8988T (cell line): ENCODE results near the gene EYS.
"Not testable (repeated sequence)": the region's sequence is repeated elsewhere in the genome, so short reads cannot be mapped to it uniquely, and the experiment has no call there.

Experiments
- DNase-seq: peaks from one replicate; pipeline ENCODE4 v3.0.0; 2011

EYS gene

DNA sequence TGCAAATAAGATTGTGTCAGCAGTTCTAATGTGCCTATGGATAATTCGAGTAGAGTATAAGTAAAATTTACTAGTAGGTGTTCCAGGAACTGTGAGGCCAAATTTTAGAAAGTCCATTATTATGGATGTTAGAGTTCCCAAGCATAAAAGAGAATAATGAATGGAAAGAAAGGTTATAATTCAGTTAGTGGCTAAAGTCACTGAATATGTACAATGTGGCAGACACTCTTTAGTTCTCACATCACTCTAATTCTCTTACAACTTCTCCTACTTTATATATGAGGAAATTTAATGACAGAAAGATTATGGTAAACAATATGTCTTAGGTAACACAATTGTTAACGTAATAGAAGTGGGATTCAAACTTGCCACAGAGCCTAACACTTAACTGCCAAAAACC, 75.3 kb downstream of the EYS start:
- no peak for DNase-seq

DNA sequence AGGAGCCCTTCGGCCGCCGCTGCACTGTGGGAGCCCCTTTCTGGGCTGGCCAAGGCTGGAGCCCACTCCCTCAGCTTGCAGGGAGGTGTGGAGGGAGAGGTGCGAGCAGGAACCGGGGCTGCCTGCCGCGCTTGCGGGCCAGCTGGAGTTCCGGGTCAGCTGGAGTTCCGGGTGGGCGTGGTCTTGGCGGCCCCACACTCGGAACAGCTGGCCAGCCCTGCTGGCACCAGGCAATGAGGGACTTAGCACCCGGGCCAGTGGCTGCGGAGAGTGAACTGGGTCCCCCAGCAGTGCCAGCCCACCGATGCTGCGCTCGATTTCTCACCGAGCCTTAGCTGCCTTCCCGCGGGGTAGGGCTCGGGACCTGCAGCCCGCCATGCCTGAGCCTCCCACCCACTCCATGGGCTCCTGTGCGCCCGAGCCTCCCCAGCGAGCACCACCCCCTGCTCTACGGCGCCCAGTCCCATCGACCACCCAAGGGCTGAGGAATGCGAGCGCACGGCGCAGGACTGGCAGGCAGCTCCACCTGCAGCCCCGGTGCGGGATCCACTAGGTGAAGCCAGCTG, 79.5 kb downstream of the EYS start:
- DNase-seq: not testable (repeated sequence)

DNA sequence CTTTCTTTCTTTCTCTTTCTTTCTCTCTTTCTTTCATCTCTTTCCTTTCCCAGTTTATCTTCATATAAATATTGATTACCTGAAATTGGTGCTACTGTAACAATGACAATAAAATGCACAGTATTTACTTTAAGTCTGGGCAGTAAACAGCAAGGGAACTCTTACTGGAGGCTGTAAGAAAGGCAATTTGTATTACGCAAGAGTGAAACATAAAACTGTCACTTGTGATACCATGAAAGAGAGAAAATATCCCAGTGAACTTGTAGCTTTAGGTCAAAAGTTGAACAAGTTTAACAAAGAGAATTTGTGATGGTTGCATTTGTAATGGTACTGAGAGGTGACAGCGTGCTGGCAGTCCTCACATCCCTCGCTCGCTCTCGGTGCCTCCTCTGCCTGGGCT, 80.0 kb downstream of the EYS start:
- DNase-seq: no peak

GRCh38 chr6:65623566-65623965, 83.5 kb downstream of the EYS start:
- DNase-seq: no peak

GRCh38 chr6:65610746-65611145, 96.3 kb downstream of the EYS start:
- no peak for DNase-seq

- DNase-seq: no peak
Measured at GRCh38 chr6:65595540-65595939, 111.5 kb downstream of the EYS start.

DNA sequence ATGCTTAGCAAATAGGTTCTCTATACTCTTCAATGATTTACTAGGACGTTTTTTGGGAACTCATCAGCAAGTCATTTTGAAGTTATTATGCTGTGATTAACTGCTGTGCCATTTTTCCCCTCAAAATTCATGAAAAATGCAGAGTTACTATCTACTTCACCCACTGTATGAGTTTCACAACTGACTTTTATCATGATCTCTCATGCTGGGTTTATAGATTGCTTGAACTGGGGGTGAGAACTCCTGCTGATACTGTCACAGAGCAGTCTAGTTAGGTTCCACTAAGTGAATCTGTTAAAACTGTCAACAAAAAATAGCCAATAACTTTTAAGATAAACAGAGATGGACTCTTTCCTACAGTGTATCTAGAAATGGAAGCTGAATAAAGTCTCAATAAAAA, 136.7 kb downstream of the EYS start:
- no peak for DNase-seq

DNA sequence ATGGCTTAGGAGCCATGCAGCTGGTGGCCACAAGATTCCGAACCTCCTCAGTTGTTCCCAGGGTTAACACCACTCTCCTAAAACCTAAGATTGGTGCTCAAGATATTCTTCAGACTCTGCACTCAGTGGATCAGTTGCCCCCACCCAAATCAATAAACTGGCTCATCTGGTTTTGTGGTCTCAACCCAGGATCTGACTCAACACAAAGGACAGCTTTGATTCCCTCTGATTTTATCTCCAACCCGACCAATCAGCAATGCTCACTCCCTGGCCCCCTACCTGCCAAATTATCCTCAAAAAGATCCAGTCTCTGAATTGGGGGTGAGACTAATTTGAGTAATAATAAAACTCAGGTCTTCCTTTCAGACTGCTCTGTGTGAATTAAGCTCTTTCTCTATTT, 137.5 kb downstream of the EYS start:
- no peak for DNase-seq

- not testable (repeated sequence) for DNase-seq
Measured at GRCh38 chr6:65569056-65569455, 138.0 kb downstream of the EYS start.

GRCh38 chr6:65566117-65566516, 140.9 kb downstream of the EYS start:
- DNase-seq: no peak

- DNase-seq: no peak
Measured at GRCh38 chr6:65558071-65558470, 149.0 kb downstream of the EYS start.

- DNase-seq: no peak
Measured at GRCh38 chr6:65557224-65557623, 149.8 kb downstream of the EYS start.

DNA sequence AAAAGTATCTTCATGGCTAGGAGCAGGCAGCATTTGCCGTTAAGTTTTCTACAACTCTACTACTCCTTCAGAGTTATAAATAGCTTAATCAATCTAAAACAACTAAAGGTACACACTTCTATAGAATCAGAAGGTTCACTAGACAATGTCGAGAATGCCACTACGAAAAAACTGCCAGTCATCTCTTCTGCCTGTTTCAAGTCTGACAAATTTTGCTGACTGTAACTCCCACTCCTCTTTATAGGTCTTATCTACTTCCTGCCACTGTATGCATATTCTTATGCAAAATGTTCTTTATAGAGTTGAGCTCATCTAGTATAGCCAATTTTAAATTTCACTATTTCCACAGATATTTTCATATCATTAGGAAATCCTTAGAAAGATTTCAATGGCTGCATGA, 160.1 kb downstream of the EYS start:
- no peak for DNase-seq

DNA sequence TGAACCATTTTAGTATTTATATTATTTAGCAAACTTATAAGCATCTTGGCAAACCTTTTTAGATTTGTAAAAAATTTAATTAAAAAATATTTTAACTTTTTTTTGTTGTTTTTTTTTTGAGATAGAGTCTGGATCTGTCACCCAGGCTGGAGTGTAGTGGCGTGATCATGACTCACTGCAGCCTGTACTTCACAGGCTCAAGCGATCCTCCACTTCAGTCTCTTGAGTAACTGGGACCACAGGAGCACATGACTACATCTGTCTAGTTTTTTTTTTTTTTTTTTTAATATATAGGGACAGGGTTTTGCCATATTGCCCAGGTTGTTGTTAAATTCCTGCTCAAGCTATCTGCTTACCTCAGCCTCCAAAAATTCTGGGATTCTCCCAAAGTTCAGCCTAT, 161.1 kb downstream of the EYS start:
- no peak for DNase-seq

- no peak for DNase-seq
Measured at GRCh38 chr6:65538644-65539043, 168.4 kb downstream of the EYS start.

- DNase-seq: no peak
Measured at GRCh38 chr6:65537600-65537999, 169.4 kb downstream of the EYS start.

GRCh38 chr6:65531533-65531932, 175.5 kb downstream of the EYS start:
- no peak for DNase-seq

DNA sequence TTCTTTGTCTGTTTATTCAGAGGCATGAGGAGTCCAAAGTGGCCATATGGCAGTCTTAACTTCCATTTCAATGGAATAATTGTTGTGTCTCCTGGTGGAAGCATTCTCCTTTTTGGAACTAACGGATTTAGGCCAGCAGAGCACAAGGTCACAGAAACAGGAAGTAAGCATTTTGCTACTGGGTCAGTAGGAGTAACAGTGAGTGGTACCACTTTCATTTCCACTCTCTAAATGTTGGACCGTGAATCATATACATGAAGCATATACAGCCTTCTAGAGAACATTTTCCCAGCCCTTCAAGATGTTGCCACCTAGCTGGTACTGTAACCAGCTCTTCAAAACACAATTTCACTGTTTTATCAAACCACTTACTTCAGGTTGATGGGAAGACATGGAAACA, 182.8 kb downstream of the EYS start:
- DNase-seq: no peak

- DNase-seq: no peak
Measured at GRCh38 chr6:65505736-65506135, 201.3 kb downstream of the EYS start.

DNA sequence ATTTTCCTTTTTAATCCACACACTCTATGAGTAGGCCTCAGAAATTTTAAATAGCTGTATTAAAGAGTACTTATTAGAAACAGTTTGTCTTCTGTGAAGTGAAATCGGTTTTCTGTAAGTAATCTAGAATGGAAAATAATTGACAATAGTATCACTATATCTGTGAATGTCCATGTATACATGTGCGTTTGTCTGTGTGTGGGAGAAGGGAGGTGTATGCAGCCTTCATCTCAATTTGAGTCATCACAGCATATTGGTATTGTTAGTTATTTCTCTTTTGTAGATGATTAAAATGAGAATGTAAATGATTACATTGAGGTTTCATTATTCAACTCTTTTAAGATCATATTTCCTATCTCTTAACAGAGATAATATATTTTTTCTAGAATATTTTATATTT, 206.0 kb downstream of the EYS start:
- DNase-seq: no peak

- DNase-seq: not testable (repeated sequence)
Measured at GRCh38 chr6:65483652-65484051, 223.4 kb downstream of the EYS start.

- no peak for DNase-seq
Measured at GRCh38 chr6:65469650-65470049, 237.4 kb downstream of the EYS start.

DNA sequence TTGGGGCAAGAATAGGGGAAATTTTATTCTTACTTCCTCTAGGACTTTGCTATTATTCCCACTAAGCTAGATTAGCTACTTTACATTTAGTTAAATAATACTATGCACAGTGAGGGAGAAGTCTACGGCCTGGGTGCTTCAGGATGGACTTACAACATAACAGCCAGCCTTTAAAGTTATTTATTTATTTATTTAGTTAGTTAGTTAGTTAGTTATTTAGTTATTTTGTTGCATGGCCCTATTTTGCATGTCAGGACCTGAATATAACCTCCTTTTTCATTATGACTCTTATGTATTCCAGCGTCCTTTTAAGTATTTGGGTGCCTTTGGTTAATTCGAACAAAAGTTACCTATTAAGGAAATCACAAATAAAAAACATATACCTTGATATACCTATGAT, 238.7 kb downstream of the EYS start:
- no peak for DNase-seq

GRCh38 chr6:65461121-65461520, 245.9 kb downstream of the EYS start:
- DNase-seq: no peak

- no peak for DNase-seq
Measured at GRCh38 chr6:65452333-65452732, 254.7 kb downstream of the EYS start.

DNA sequence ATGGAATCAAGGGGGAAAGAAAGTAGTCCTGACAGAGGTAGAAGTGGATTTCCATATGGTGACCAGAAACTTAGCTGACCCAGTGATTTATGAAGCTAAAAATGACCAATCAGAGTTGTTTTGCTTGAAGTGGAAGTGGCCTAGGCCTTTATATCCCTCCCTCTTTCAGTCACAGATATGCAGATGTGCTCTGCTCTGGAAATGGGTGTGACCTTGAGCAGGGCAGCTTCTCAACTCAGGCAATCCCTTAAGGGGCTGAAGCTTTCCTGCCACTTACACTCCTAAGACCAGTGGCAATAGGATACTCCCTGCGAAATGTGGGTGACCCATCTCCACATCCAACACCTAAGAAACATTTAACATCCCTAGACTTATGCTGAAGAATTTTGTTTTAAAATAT, 256.6 kb downstream of the EYS start:
- DNase-seq: no peak
